Uterus (tissue), 2 donors: ENCODE data around the gene BDKRB1.

Experiments
- POLR2A ChIP-seq, 2 donors: fragments of 450-650 bp; IDR thresholded peaks; one replicate each; pipeline ENCODE4 v1.6.1; 2016; ENCODE audit warnings: antibody characterized with exemption in 2 of 2, mild to moderate bottlenecking in 1 of 2, moderate library complexity in 1 of 2
- TF ChIP-seq, protein P1 (sequence below), 4 experiments: fragments of 200-600 bp in 2 of 4; fragments of 450-650 bp in 2 of 4; sonication (generic) in 2 of 4; IDR thresholded peaks; one replicate each; pipeline ENCODE4 v1.5.1; 2016 to 2019; ENCODE audit warnings: antibody characterized with exemption in 4 of 4, mild to moderate bottlenecking in 2 of 4, moderate library complexity in 1 of 4

DNA sequence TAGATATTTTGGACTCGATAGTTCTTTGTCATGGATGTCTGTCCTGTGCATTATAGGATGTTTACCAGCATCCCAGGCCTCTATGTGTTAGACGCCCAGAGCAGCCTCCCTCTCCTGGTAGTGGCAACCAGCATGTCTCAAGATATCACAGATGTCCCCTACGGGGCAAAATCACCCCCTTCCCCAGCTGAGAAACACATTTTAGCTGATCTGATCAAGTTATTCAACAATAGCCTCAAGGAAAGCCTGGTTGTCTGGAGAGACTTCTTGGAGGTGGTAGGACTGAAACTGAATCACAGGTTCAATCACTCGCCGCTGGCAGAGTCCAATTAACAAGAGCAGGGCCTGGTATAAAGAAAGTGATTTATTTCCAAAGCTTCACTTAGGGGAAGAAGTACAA lies 17.6 kb downstream of the BDKRB1 start:
- TF ChIP-seq, protein P1, sequence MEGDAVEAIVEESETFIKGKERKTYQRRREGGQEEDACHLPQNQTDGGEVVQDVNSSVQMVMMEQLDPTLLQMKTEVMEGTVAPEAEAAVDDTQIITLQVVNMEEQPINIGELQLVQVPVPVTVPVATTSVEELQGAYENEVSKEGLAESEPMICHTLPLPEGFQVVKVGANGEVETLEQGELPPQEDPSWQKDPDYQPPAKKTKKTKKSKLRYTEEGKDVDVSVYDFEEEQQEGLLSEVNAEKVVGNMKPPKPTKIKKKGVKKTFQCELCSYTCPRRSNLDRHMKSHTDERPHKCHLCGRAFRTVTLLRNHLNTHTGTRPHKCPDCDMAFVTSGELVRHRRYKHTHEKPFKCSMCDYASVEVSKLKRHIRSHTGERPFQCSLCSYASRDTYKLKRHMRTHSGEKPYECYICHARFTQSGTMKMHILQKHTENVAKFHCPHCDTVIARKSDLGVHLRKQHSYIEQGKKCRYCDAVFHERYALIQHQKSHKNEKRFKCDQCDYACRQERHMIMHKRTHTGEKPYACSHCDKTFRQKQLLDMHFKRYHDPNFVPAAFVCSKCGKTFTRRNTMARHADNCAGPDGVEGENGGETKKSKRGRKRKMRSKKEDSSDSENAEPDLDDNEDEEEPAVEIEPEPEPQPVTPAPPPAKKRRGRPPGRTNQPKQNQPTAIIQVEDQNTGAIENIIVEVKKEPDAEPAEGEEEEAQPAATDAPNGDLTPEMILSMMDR (IDR thresholded peaks at IDR 0.05) = no peak
- TF ChIP-seq POLR2A (IDR thresholded peaks at IDR 0.05) = no peak
